Measurements from ENCODE around the gene NHLRC1.

The NHLRC1 gene

GRCh38 chr6:18087396-18088165, 34.9 kb downstream of the NHLRC1 start:
- no peaks in the 10 kb centered on the region for H3F3A ChIP-seq (ENCODE audit: insufficient read depth)
- TF ChIP-seq CTCF (IDR thresholded peaks at IDR 0.05; ENCODE audit: insufficient read depth, low read length, poor library complexity, severe bottlenecking) (no peak), EZH2phosphoT487 (conservative IDR thresholded peaks at IDR 0.05; ENCODE audit: low read length) (no peak)
- peaks cover 15% of the 10 kb centered on the region for H3K9me3 ChIP-seq (ENCODE audit: insufficient read depth, low read length)
- H3K27me3 ChIP-seq (ENCODE audit: low read length) = no peaks in the 10 kb centered on the region
- no peaks in the 10 kb centered on the region for H3K36me3 ChIP-seq (ENCODE audit: low read length)
- no peaks in the 10 kb centered on the region for H3K79me2 ChIP-seq (ENCODE audit: insufficient read depth, low read length)
- H3K9ac ChIP-seq (ENCODE audit: low read length) = no peak overlapping the region
- no peaks in the 10 kb centered on the region for H3K9me2 ChIP-seq (replicated peaks; ENCODE audit: insufficient read depth, low read length)
- H3K4me2 ChIP-seq (ENCODE audit: low read depth, low read length, poor library complexity, severe bottlenecking) = no peak overlapping the region
- H2AFZ ChIP-seq (ENCODE audit: low read depth, low read length, severe bottlenecking) = no peak overlapping the region
- no peaks in the 10 kb centered on the region for H4K20me1 ChIP-seq (ENCODE audit: low read depth, low read length)
- H3K4me3 ChIP-seq (ENCODE audit: insufficient read depth, low read length, poor library complexity, severe bottlenecking) = no peak overlapping the region
- H3K27ac ChIP-seq (ENCODE audit: low read depth, low read length) = no peak overlapping the region

DNA sequence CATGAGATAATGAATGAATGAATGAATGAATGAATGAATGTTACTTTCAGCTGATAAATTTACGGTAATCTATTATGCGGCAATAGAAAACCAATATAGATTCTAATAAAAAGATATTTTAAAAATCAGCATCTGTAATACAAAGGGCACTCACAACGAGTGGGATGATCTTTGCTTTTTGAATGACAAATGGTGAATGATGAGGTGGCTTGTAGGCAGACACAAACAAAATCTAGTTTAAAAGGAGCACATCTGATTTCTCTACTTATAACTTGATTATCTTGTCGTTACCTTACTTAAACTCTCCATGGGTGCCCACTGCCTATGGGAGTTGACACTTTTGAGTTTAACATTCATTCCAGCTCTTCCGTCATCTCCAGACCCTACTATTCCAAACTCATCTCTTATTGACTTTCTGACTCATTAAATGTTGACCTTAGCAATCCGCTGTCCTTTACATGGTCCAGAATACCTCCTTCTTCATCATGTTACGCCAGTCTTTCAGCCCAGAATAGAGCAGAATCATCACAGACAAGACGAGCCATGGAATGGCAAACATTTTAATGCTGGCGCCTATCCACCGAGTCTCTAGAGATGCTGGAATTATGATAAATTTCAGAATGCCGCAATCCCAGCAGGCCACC, 41.3 kb downstream of the NHLRC1 start:
- H3K9me3 ChIP-seq (ENCODE audit: insufficient read depth, low read length) = no peaks in the 10 kb centered on the region
- H3K9ac ChIP-seq (ENCODE audit: low read length) = no peak overlapping the region
- no peak overlapping the region for H3K27ac ChIP-seq (ENCODE audit: low read depth, low read length)
- no peak overlapping the region for H2AFZ ChIP-seq (ENCODE audit: low read depth, low read length, severe bottlenecking)
- H3F3A ChIP-seq (ENCODE audit: insufficient read depth) = no peaks in the 10 kb centered on the region
- H3K4me3 ChIP-seq (ENCODE audit: insufficient read depth, low read length, poor library complexity, severe bottlenecking) = no peak overlapping the region
- H3K4me2 ChIP-seq (ENCODE audit: low read depth, low read length, poor library complexity, severe bottlenecking) = no peak overlapping the region
- TF ChIP-seq EZH2phosphoT487 (conservative IDR thresholded peaks at IDR 0.05; ENCODE audit: low read length) (no peak), CTCF (IDR thresholded peaks at IDR 0.05; ENCODE audit: insufficient read depth, low read length, poor library complexity, severe bottlenecking) (no peak)
- H3K9me2 ChIP-seq (replicated peaks; ENCODE audit: insufficient read depth, low read length) = no peaks in the 10 kb centered on the region
- H3K36me3 ChIP-seq (ENCODE audit: low read length) = no peaks in the 10 kb centered on the region
- no peaks in the 10 kb centered on the region for H3K27me3 ChIP-seq (ENCODE audit: low read length)
- H3K79me2 ChIP-seq (ENCODE audit: insufficient read depth, low read length) = no peaks in the 10 kb centered on the region
- no peaks in the 10 kb centered on the region for H4K20me1 ChIP-seq (ENCODE audit: low read depth, low read length)

DNA sequence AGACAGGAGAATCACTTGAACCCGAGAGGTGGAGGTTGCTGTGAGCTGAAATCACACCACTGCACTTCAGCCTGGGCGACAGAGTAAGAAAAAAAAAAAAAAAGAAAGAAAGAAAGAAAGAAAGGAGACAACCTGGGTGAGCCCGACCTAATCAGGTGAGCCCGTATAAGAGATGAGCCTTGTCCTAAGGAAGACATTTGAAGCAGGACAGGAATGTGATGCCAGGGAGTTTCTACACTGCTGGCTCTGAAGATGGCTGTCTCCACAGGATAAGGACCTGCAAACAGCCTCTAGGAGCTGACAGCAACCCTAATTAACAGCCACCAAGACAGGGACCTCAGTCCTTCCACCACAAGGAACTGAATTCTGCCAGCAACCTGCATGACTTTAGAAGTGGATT, 41.9 kb downstream of the NHLRC1 start:
- no peaks in the 10 kb centered on the region for H3K27me3 ChIP-seq (ENCODE audit: low read length)
- H3K4me2 ChIP-seq (ENCODE audit: low read depth, low read length, poor library complexity, severe bottlenecking) = no peak overlapping the region
- TF ChIP-seq EZH2phosphoT487 (conservative IDR thresholded peaks at IDR 0.05; ENCODE audit: low read length) (no peak), CTCF (IDR thresholded peaks at IDR 0.05; ENCODE audit: insufficient read depth, low read length, poor library complexity, severe bottlenecking) (no peak)
- H3K36me3 ChIP-seq (ENCODE audit: low read length) = no peaks in the 10 kb centered on the region
- H3K4me3 ChIP-seq (ENCODE audit: insufficient read depth, low read length, poor library complexity, severe bottlenecking) = no peak overlapping the region
- H3K79me2 ChIP-seq (ENCODE audit: insufficient read depth, low read length) = no peaks in the 10 kb centered on the region
- no peaks in the 10 kb centered on the region for H3K9me2 ChIP-seq (replicated peaks; ENCODE audit: insufficient read depth, low read length)
- no peaks in the 10 kb centered on the region for H4K20me1 ChIP-seq (ENCODE audit: low read depth, low read length)
- no peak overlapping the region for H3K9ac ChIP-seq (ENCODE audit: low read length)
- H2AFZ ChIP-seq (ENCODE audit: low read depth, low read length, severe bottlenecking) = no peak overlapping the region
- H3K27ac ChIP-seq (ENCODE audit: low read depth, low read length) = no peak overlapping the region
- no peaks in the 10 kb centered on the region for H3F3A ChIP-seq (ENCODE audit: insufficient read depth)
- no peaks in the 10 kb centered on the region for H3K9me3 ChIP-seq (ENCODE audit: insufficient read depth, low read length)
